Ishikawa (cell line): ENCODE data around the gene NRIP2.

Source experiments
- CEBPB ChIP-seq: IDR thresholded peaks from 2 replicates; pipeline ENCODE4 v1.6.1; 2012
- CREB1 ChIP-seq: IDR thresholded peaks from 2 replicates; pipeline ENCODE4 v1.6.1; 2012; ENCODE audit warnings: low read depth
- EGR1 ChIP-seq: IDR thresholded peaks from 2 replicates; pipeline ENCODE4 v1.6.1; 2012
- EP300 ChIP-seq: IDR thresholded peaks from 2 replicates; pipeline ENCODE4 v1.6.1; 2012; ENCODE audit warnings: borderline replicate concordance
- FOXM1 ChIP-seq: IDR thresholded peaks from 2 replicates; pipeline ENCODE4 v1.6.1; 2012; ENCODE audit warnings: low read depth, borderline replicate concordance
- MAX ChIP-seq: IDR thresholded peaks from 2 replicates; pipeline ENCODE4 v1.6.1; 2012
- NFIC ChIP-seq: IDR thresholded peaks from 2 replicates; pipeline ENCODE4 v1.6.1; 2012
- RAD21 ChIP-seq: IDR thresholded peaks from 2 replicates; pipeline ENCODE4 v1.6.1; 2012; ENCODE audit warnings: low read depth
- REST ChIP-seq: IDR thresholded peaks from 2 replicates; pipeline ENCODE4 v1.6.1; 2012; ENCODE audit warnings: low read depth, mild to moderate bottlenecking
- TAF1 ChIP-seq: IDR thresholded peaks from 2 replicates; pipeline ENCODE4 v1.6.1; 2012; ENCODE audit warnings: low read depth, mild to moderate bottlenecking
- TCF12 ChIP-seq: IDR thresholded peaks from 2 replicates; pipeline ENCODE4 v1.6.1; 2012; ENCODE audit warnings: low read depth
- TEAD4 ChIP-seq: IDR thresholded peaks from 2 replicates; pipeline ENCODE4 v1.6.1; 2012
- USF1 ChIP-seq: IDR thresholded peaks from 2 replicates; pipeline ENCODE4 v1.6.1; 2012
- YY1 ChIP-seq: IDR thresholded peaks from 2 replicates; pipeline ENCODE4 v1.6.1; 2012; ENCODE audit warnings: low read depth
- ZBTB7A ChIP-seq: IDR thresholded peaks from 2 replicates; pipeline ENCODE4 v1.6.1; 2012; ENCODE audit warnings: low read depth

The NRIP2 gene

GRCh38 chr12:2845280-2845679 is 10.4 kb upstream of the NRIP2 start:
- no peak for TF ChIP-seq RAD21
- TF ChIP-seq TAF1 = no peak
- TF ChIP-seq CEBPB = no peak
- TF ChIP-seq EGR1 = no peak
- no peak for TF ChIP-seq MAX
- TF ChIP-seq CREB1 = no peak
- no peak for TF ChIP-seq EP300
- no peak for TF ChIP-seq USF1
- no peak for TF ChIP-seq FOXM1
- no peak for TF ChIP-seq NFIC
- TF ChIP-seq TEAD4 = no peak
- no peak for TF ChIP-seq YY1
- no peak for TF ChIP-seq REST
- no peak for TF ChIP-seq TCF12
- no peak for TF ChIP-seq ZBTB7A

GRCh38 chr12:2844786-2845185 is 10.0 kb upstream of the NRIP2 start:
- TF ChIP-seq TAF1 = no peak

GRCh38 chr12:2842948-2843347 is 8.1 kb upstream of the NRIP2 start:
- TF ChIP-seq CREB1 (no peak), FOXM1 (no peak), RAD21 (no peak), ZBTB7A (no peak), TAF1 (no peak), TCF12 (no peak), TEAD4 (no peak), EGR1 (no peak), YY1 (no peak), USF1 (no peak), EP300 (no peak), NFIC (no peak)

- no peak for TF ChIP-seq YY1
- TF ChIP-seq EGR1 = no peak
- TF ChIP-seq CEBPB = no peak
- TF ChIP-seq ZBTB7A = no peak
- TF ChIP-seq TEAD4 = no peak
- TF ChIP-seq REST = no peak
- no peak for TF ChIP-seq FOXM1
- no peak for TF ChIP-seq MAX
- TF ChIP-seq EP300 = no peak
- no peak for TF ChIP-seq USF1
- no peak for TF ChIP-seq TAF1
- TF ChIP-seq CREB1 = no peak
- TF ChIP-seq NFIC = no peak
- TF ChIP-seq TCF12 = no peak
These were observed 6.3 kb upstream of the NRIP2 start for GRCh38 chr12:2841056-2841650.

GRCh38 chr12:2836574-2836973 is 1.7 kb upstream of the NRIP2 start:
- TF ChIP-seq ZBTB7A = no peak
- TF ChIP-seq EP300 = no peak
- no peak for TF ChIP-seq FOXM1
- no peak for TF ChIP-seq RAD21
- TF ChIP-seq USF1 = no peak
- TF ChIP-seq EGR1 = no peak
- no peak for TF ChIP-seq YY1
- no peak for TF ChIP-seq TCF12
- TF ChIP-seq NFIC = no peak
- no peak for TF ChIP-seq MAX
- no peak for TF ChIP-seq TEAD4
- TF ChIP-seq TAF1 = no peak
- no peak for TF ChIP-seq CREB1
- no peak for TF ChIP-seq REST
- no peak for TF ChIP-seq CEBPB
